IMR-90 (cell line): ENCODE measurements around the gene OSBP2. TPM values are rescaled to one million over a fixed set of nuclear protein-coding genes. Genes with fewer than 3 reads are reported as not detected.

Experiments used
- ATAC-seq: fragments of 200-7000 bp; cut with Tn5 transposase; 2 replicates; pipeline ENCODE4 v1.9.1; 2020; ENCODE audit warnings: low read depth, mild to moderate bottlenecking, moderate library complexity
- BruUV-seq: library from RNA; stranded (reverse); fragments of 400-500 nt; replicated peaks from 2 replicates; lab custom pipeline; 2021; lab: Mats Ljungman, UMichigan
- CTCF ChIA-PET: fragments of 300-600 bp; formaldehyde crosslinking; extraction: SDS; loops from one replicate; lab custom pipeline; 2021; ENCODE audit warnings: antibody characterized with exemption; lab: Yijun Ruan, JAX
- POLR2A ChIA-PET: fragments of 300-600 bp; sonication (Branson Sonifier 250); formaldehyde crosslinking; loops from one replicate; lab custom pipeline; 2022; ENCODE audit warnings: antibody characterized with exemption; ENCODE audit not compliant: unreplicated experiment; lab: Charles Lee
- DNase-seq: peaks from one replicate; pipeline ENCODE4 v3.0.0; 2013
- H2AFZ ChIP-seq: replicated peaks from 2 replicates; pipeline ENCODE3; 2013; ENCODE audit warnings: low read length, mild to moderate bottlenecking; ENCODE audit not compliant: poor library complexity
- H2AK5ac ChIP-seq: 2 replicates; pipeline ENCODE4 v1.6.1; 2013; ENCODE audit warnings: low read depth, low read length, inconsistent platforms
- H2AK9ac ChIP-seq: replicated peaks from 2 replicates; pipeline ENCODE3; 2013; ENCODE audit warnings: mild to moderate bottlenecking, low read depth, low read length, moderate library complexity; ENCODE audit not compliant: poor library complexity
- H2BK120ac ChIP-seq: 2 replicates; pipeline ENCODE4 v1.6.1; 2013; ENCODE audit warnings: low read depth, low read length, inconsistent platforms
- H2BK15ac ChIP-seq: 3 replicates; pipeline ENCODE4 v1.6.1; 2013; ENCODE audit warnings: low read depth, low read length, inconsistent platforms
- H2BK20ac ChIP-seq: 2 replicates; pipeline ENCODE4 v1.6.1; 2013; ENCODE audit warnings: low read depth, mild to moderate bottlenecking, inconsistent platforms, low read length, moderate library complexity
- H2BK5ac ChIP-seq: 2 replicates; pipeline ENCODE4 v1.6.1; 2013; ENCODE audit warnings: mild to moderate bottlenecking, low read depth, low read length, inconsistent platforms; ENCODE audit not compliant: poor library complexity, severe bottlenecking
- H3K14ac ChIP-seq: replicated peaks from 2 replicates; pipeline ENCODE4 v1.6.1; 2013; ENCODE audit warnings: low read depth, low read length, inconsistent platforms
- H3K18ac ChIP-seq: 2 replicates; pipeline ENCODE4 v1.6.1; 2013; ENCODE audit warnings: low read depth, low read length, control low read depth
- H3K23ac ChIP-seq: 2 replicates; pipeline ENCODE4 v1.6.1; 2013; ENCODE audit warnings: low read depth, low read length, inconsistent platforms
- H3K27ac ChIP-seq: 2 replicates; pipeline ENCODE4 v1.5.1; 2013; ENCODE audit warnings: mild to moderate bottlenecking, control low read depth, low read length; ENCODE audit not compliant: insufficient read depth
- H3K27me3 ChIP-seq: 2 replicates; pipeline ENCODE4 v1.6.1; 2013; ENCODE audit warnings: low read length; ENCODE audit not compliant: control insufficient read depth, insufficient read depth
- H3K36me3 ChIP-seq: 2 replicates; pipeline ENCODE4 v1.6.1; 2013; ENCODE audit warnings: low read length, mixed read lengths; ENCODE audit not compliant: control insufficient read depth, insufficient read depth
- H3K4ac ChIP-seq: 2 replicates; pipeline ENCODE4 v1.6.1; 2013; ENCODE audit warnings: low read depth, low read length, inconsistent platforms
- H3K4me1 ChIP-seq: 2 replicates; pipeline ENCODE4 v1.6.1; 2013; ENCODE audit warnings: low read length, mixed read lengths; ENCODE audit not compliant: control insufficient read depth, insufficient read depth
- H3K4me2 ChIP-seq: 2 replicates; pipeline ENCODE4 v1.6.1; 2013; ENCODE audit warnings: low read depth, mild to moderate bottlenecking, control low read depth, low read length, moderate library complexity
- H3K4me3 ChIP-seq: 2 replicates; pipeline ENCODE4 v1.5.1; 2013; ENCODE audit warnings: low read depth, mild to moderate bottlenecking, control low read depth, low read length, moderate library complexity; ENCODE audit not compliant: insufficient read depth
- H3K56ac ChIP-seq: 2 replicates; pipeline ENCODE4 v1.6.1; 2013; ENCODE audit warnings: low read length, inconsistent platforms; ENCODE audit not compliant: insufficient read depth; ENCODE audit errors: extremely low read depth
- H3K79me1 ChIP-seq, 2 experiments: 2 replicates each; pipeline ENCODE4 v1.6.1; 2013; ENCODE audit warnings: low read length in 2 of 2, inconsistent platforms in 1 of 2, low read depth in 1 of 2
- H3K9ac ChIP-seq: 2 replicates; pipeline ENCODE4 v1.6.1; 2013; ENCODE audit warnings: low read depth, low read length, control low read depth
- H3K9me1 ChIP-seq: 2 replicates; pipeline ENCODE4 v1.6.1; 2013; ENCODE audit warnings: low read length, inconsistent platforms; ENCODE audit not compliant: insufficient read depth
- H3K9me3 ChIP-seq: 2 replicates; pipeline ENCODE4 v1.6.1; 2013; ENCODE audit warnings: low read length; ENCODE audit not compliant: control insufficient read depth, insufficient read depth
- H4K20me1 ChIP-seq: 2 replicates; pipeline ENCODE4 v1.6.1; 2013; ENCODE audit warnings: low read length, inconsistent platforms; ENCODE audit not compliant: insufficient read depth
- H4K5ac ChIP-seq: 2 replicates; pipeline ENCODE4 v1.6.1; 2013; ENCODE audit warnings: mild to moderate bottlenecking, low read depth, low read length, control low read depth
- H4K8ac ChIP-seq, 2 experiments: 2 replicates each; pipeline ENCODE4 v1.6.1; 2013; ENCODE audit warnings: low read depth in 2 of 2, low read length in 2 of 2, control low read depth in 1 of 2, inconsistent platforms in 1 of 2
- H4K91ac ChIP-seq: 2 replicates; pipeline ENCODE4 v1.6.1; 2013; ENCODE audit warnings: low read depth, low read length, inconsistent platforms; ENCODE audit not compliant: insufficient read depth
- FOS ChIP-seq: fragments of 150-350 bp; IDR thresholded peaks from 2 replicates; pipeline ENCODE4 v1.6.1; 2016; ENCODE audit warnings: low read depth, low read length
- WGBS, 2 experiments: methylation state at CpG; one replicate each; pipeline versions ENCODE4 v1.1.5 to v1.1.7; 2013; ENCODE audit warnings: missing lambda C conversion rate in 2 of 2; ENCODE audit not compliant: insufficient read length in 1 of 2; ENCODE audit errors: extremely low coverage in 2 of 2; 5-methylcytosine and 5-hydroxymethylcytosine counted together
- dilution Hi-C: fragments of 300-500 bp; cut with HindIII; formaldehyde crosslinking; loops from one replicate; pipeline ENCODE4 v1.14.3; 2018; ENCODE audit warnings: low sequenced_read_pairs; ENCODE audit not compliant: unreplicated experiment
- in situ Hi-C: fragments of 300-500 bp; cut with MboI; formaldehyde crosslinking; loops from 3 replicates; pipeline ENCODE4 v1.14.3; 2019; ENCODE audit warnings: low sequenced_read_pairs, inconsistent platforms, mixed read lengths
- intact Hi-C: fragments of 100-400 bp; cut with micrococcal nuclease; formaldehyde crosslinking; loops from 2 replicates; pipeline ENCODE4 v1.10.0; 2022
- polyA plus RNA-seq, 3 experiments: library from polyadenylated mRNA; depleted of rRNA; stranded (reverse); fragments of >200 nt; gene quantifications; 2 replicates each; pipeline ENCODE4 v1.2.3, GENCODE V29; 2012; ENCODE audit warnings: low replicate concordance in 1 of 3
- total RNA-seq: library from RNA; depleted of rRNA; stranded (reverse); fragments of >200 nt; gene quantifications from 2 replicates; pipeline ENCODE4 v1.2.3, GENCODE V29; 2012

The OSBP2 gene
- total and polyA plus RNA-seq, 2 of the 4 experiments (the other 2 are of a cell fraction): 1.8 to 2.2 TPM

DNA sequence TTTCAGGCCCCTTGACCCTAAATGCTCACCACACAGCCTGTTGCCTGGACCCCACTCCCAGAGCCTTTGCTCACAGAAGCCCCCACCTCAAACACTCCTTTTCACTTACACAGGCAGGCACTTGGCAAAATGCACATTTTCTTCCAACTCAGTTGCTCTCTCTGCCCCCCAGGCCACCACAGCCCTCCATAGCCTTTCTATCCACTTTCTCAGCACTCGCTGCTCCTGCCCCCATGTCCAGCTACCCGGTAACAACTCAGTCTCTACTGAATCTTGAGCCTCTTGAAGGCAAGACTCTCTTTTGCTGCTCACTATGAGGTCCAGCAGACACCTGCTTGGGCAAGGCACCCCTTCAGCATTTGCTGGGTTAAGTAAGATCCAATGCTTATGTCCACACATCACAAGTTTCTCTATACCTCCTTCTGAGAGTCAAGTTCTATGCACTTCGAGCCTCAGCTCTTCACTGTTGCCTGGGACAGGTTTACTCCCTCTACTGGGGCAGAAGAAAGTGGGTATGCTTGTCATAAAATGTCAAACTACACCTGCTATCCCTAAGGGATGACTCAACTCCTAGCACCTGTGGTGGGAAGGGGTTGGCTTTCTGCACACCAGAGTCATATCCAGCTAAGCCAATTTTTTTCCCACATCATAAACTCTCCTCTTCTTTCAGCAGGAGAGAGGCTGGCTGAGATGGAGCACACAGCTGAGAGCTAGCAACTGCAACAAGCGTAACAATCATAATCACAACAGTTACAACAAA, 237.0 kb downstream of the OSBP2 start:
- dilution Hi-C loops: no loop called here
- no TSS peak for BruUV-seq
- CTCF ChIA-PET: interaction anchor here (0.6 kb wide), 1 partner anchor 12 kb away, joined by 3 read pairs; no protein-coding TSS in a partner anchor

More for the DNA sequence above, 237.0 kb downstream of the OSBP2 start:
- Histone ChIP-seq H2BK15ac (no peak overlapping the region), H3K79me1 (peaks cover 0 to 8% of the 10 kb centered on the region in 2 experiments; a peak in 3 of 4 replicates), H2BK5ac (no peak overlapping the region), H2AK9ac (no peak overlapping the region), H3K23ac (no peak overlapping the region), H4K8ac (no peak overlapping the region), H4K91ac (no peak overlapping the region), H3K27ac (no peak overlapping the region), H3K14ac (no peak overlapping the region), H2AFZ (no peak overlapping the region), H3K4me3 (no peak overlapping the region), H3K36me3 (peaks cover 82% of the 10 kb centered on the region), H2BK120ac (no peak overlapping the region), H3K9ac (no peak overlapping the region), H3K4me1 (no peaks in the 10 kb centered on the region), H3K56ac (no peak overlapping the region), H3K4ac (no peak overlapping the region), H4K20me1 (peaks cover 5% of the 10 kb centered on the region; the same call in 1 of the 2 replicates), H3K27me3 (no peaks in the 10 kb centered on the region), H3K4me2 (no peak overlapping the region), H4K5ac (no peak overlapping the region), H2AK5ac (no peak overlapping the region), H3K9me1 (no peaks in the 10 kb centered on the region), H3K18ac (no peak overlapping the region), H3K9me3 (no peaks in the 10 kb centered on the region), H2BK20ac (no peak overlapping the region)
- TF ChIP-seq FOS: no peak
- intact Hi-C loops: no loop called here
- ATAC-seq: no peak
- WGBS, 2 experiments: 100% methylated on average over 2 of the region's 4 CpGs; no CpG with 5 or more reads in 1 of the 2 experiments
- POLR2A ChIA-PET: no interaction called here
- DNase-seq: no peak
- in situ Hi-C loops: no loop called here
